ENCODE results near the gene FAM184B.

The FAM184B gene

DNA sequence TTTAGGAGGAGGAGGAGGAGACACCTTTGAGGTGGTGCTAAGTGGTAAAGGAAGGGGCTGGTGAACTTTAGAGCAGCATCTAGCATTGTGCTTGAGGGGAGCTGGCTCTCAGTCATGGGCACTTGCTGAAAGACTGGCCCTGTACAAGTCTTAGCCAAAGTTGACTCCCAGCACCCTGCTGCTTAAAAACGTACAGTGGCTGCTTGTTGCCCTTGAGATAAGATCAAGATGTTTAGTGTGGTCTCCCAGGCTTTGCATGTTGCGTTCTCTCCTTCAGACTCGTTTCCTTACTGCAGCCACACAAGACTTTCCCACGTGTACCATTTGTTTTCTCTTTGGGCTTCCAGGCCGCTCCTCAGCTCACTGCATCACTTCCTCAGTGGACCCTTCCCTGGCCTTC lies 165.1 kb downstream of the FAM184B start:
- peaks cover 74% of the 10 kb centered on the region for H3K79me2 ChIP-seq (ENCODE audit: insufficient read depth, low read length)
- no peak overlapping the region for H2AFZ ChIP-seq (ENCODE audit: low read length)
- peak overlapping the region; percentile 69 for H3K9ac ChIP-seq (ENCODE audit: low read depth, low read length, poor library complexity, severe bottlenecking)
- no peaks in the 10 kb centered on the region for H3F3A ChIP-seq (ENCODE audit: low read depth)
- peaks cover 57% of the 10 kb centered on the region for H4K20me1 ChIP-seq (ENCODE audit: insufficient read depth, low read length, poor library complexity, severe bottlenecking)
- H3K4me1 ChIP-seq (ENCODE audit: insufficient read depth, low read length, poor library complexity, severe bottlenecking), result peaks cover 46% of the 10 kb centered on the region
- peaks cover 17% of the 10 kb centered on the region for H3K36me3 ChIP-seq (ENCODE audit: insufficient read depth, low read length)
- no peaks in the 10 kb centered on the region for H3K9me2 ChIP-seq (replicated peaks; ENCODE audit: low read depth, low read length)
- TF ChIP-seq, protein P1, sequence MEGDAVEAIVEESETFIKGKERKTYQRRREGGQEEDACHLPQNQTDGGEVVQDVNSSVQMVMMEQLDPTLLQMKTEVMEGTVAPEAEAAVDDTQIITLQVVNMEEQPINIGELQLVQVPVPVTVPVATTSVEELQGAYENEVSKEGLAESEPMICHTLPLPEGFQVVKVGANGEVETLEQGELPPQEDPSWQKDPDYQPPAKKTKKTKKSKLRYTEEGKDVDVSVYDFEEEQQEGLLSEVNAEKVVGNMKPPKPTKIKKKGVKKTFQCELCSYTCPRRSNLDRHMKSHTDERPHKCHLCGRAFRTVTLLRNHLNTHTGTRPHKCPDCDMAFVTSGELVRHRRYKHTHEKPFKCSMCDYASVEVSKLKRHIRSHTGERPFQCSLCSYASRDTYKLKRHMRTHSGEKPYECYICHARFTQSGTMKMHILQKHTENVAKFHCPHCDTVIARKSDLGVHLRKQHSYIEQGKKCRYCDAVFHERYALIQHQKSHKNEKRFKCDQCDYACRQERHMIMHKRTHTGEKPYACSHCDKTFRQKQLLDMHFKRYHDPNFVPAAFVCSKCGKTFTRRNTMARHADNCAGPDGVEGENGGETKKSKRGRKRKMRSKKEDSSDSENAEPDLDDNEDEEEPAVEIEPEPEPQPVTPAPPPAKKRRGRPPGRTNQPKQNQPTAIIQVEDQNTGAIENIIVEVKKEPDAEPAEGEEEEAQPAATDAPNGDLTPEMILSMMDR (conservative IDR thresholded peaks at IDR 0.05; ENCODE audit: low read length), result no peak
- no peak for TF ChIP-seq EZH2phosphoT487 (IDR thresholded peaks at IDR 0.05; ENCODE audit: borderline replicate concordance)
- peak overlapping the region; percentile 94 for H3K4me2 ChIP-seq (ENCODE audit: low read depth, low read length, poor library complexity, severe bottlenecking)
- H3K27me3 ChIP-seq (ENCODE audit: insufficient read depth, low read length, poor library complexity, severe bottlenecking), result no peaks in the 10 kb centered on the region
- no peaks in the 10 kb centered on the region for H3K9me3 ChIP-seq (ENCODE audit: insufficient read depth, low read depth, low read length)
- H3K4me3 ChIP-seq (ENCODE audit: low read length, poor library complexity, severe bottlenecking), result peak overlapping the region; percentile 92

DNA sequence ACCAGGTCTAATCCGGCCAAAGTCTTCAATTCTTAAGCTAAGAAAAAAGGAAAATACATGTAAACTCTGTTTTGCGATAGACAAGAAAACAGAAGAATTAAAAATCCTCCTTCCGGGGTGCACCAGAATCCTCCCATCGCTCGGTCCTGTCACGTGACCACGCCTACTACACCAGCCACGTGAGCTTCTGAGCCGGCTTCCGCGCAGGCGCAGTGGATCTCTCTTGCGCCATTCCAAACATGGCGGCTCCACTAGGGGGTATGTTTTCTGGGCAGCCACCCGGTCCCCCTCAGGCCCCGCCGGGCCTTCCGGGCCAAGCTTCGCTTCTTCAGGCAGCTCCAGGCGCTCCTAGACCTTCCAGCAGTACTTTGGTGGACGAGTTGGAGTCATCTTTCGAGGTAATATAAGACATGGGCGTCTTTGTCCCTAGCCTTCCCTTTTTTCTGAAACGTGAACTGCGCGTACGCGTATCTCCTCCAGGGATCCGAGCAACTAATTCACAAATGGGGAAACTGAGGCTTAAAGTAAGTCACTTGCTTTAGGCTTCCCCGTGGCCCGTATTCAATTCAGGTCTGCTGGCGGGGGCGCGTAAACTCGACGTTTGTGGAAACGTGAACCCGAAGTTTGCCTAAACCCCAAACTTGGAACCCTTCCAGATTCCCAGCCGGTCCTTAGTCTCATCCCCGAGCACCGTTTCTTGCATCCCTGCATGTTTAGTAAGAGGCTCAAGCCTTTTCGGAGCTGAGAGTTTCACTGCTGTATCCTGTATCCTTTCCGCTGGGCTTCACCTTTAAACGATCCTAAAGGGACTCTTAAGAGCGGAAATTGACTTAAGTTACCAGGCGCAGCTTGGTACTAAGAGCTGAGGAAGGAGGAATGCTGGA lies 166.8 kb downstream of the FAM184B start, which contains the start of gene MED28:
TSS of gene MED28 (plus strand) at position 226 of the 884 bp plus-strand sequence. CDS start at position 240, 14 bp downstream.
- TF ChIP-seq, protein P1 (conservative IDR thresholded peaks at IDR 0.05; ENCODE audit: low read length), result no peak
- TF ChIP-seq EZH2phosphoT487 (IDR thresholded peaks at IDR 0.05; ENCODE audit: borderline replicate concordance), result no peak
- Histone ChIP-seq H3K27me3 (ENCODE audit: insufficient read depth, low read length, poor library complexity, severe bottlenecking) (no peaks in the 10 kb centered on the region), H3K9me3 (ENCODE audit: insufficient read depth, low read depth, low read length) (no peaks in the 10 kb centered on the region), H3K9ac (ENCODE audit: low read depth, low read length, poor library complexity, severe bottlenecking) (peak within 1 kb of the TSS; percentile 96), H3K9me2 (replicated peaks; ENCODE audit: low read depth, low read length) (no peaks in the 10 kb centered on the region), H2AFZ (ENCODE audit: low read length) (peak within 1 kb of the TSS; percentile 99), H3K4me2 (ENCODE audit: low read depth, low read length, poor library complexity, severe bottlenecking) (peak within 1 kb of the TSS; percentile 94), H3K4me1 (ENCODE audit: insufficient read depth, low read length, poor library complexity, severe bottlenecking) (peaks cover 43% of the 10 kb centered on the region), H3K79me2 (ENCODE audit: insufficient read depth, low read length) (peaks cover 58% of the 10 kb centered on the region), H3K4me3 (ENCODE audit: low read length, poor library complexity, severe bottlenecking) (peak within 1 kb of the TSS; percentile 92), H4K20me1 (ENCODE audit: insufficient read depth, low read length, poor library complexity, severe bottlenecking) (peaks cover 47% of the 10 kb centered on the region), H3K36me3 (ENCODE audit: insufficient read depth, low read length) (peaks cover 2% of the 10 kb centered on the region; the same call in 1 of the 2 replicates), H3F3A (ENCODE audit: low read depth) (no peaks in the 10 kb centered on the region)

DNA sequence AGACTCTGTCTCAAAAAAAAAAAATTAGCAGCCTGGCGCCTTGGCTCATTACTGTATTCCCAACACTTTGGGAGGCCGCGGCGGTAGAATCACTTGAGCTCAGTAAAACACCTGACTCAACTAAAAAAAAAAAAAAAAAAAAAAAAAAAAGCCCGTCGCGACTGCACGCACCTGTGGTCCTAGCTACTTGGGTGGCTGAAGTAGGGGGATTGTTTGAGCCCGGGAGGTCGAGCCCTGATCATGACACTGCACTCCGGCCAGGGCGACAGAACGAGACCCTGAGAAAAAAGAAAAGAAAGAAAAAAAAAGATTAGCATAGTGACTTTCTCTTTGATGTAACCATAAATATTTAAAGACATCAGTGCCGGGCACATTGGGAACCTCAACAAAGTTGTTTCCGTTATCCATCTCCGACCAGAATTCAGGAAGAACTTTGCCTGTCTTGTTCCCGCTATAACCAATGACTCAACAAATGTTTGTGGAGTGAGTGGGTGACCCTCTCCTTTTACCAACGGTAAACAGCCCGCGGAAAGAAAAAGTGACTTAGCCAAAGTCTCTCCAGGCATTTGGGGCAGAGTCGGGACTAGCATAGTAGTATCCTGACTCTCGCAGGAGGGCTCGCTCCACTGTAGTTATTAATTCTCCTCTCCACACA lies 167.5 kb downstream of the FAM184B start:
- peaks cover 39% of the 10 kb centered on the region for H4K20me1 ChIP-seq (ENCODE audit: insufficient read depth, low read length, poor library complexity, severe bottlenecking)
- H3K9ac ChIP-seq (ENCODE audit: low read depth, low read length, poor library complexity, severe bottlenecking), result peak overlapping the region; percentile 96
- peak overlapping the region; percentile 99 for H2AFZ ChIP-seq (ENCODE audit: low read length)
- no peaks in the 10 kb centered on the region for H3K27me3 ChIP-seq (ENCODE audit: insufficient read depth, low read length, poor library complexity, severe bottlenecking)
- no peak for TF ChIP-seq EZH2phosphoT487 (IDR thresholded peaks at IDR 0.05; ENCODE audit: borderline replicate concordance)
- TF ChIP-seq, protein P1 (conservative IDR thresholded peaks at IDR 0.05; ENCODE audit: low read length), result no peak
- no peaks in the 10 kb centered on the region for H3K9me2 ChIP-seq (replicated peaks; ENCODE audit: low read depth, low read length)
- H3K36me3 ChIP-seq (ENCODE audit: insufficient read depth, low read length), result no peaks in the 10 kb centered on the region
- H3K4me3 ChIP-seq (ENCODE audit: low read length, poor library complexity, severe bottlenecking), result peak overlapping the region; percentile 92
- no peaks in the 10 kb centered on the region for H3K9me3 ChIP-seq (ENCODE audit: insufficient read depth, low read depth, low read length)
- peaks cover 50% of the 10 kb centered on the region for H3K79me2 ChIP-seq (ENCODE audit: insufficient read depth, low read length)
- H3F3A ChIP-seq (ENCODE audit: low read depth), result no peaks in the 10 kb centered on the region
- H3K4me2 ChIP-seq (ENCODE audit: low read depth, low read length, poor library complexity, severe bottlenecking), result peak overlapping the region; percentile 94
- peaks cover 36% of the 10 kb centered on the region for H3K4me1 ChIP-seq (ENCODE audit: insufficient read depth, low read length, poor library complexity, severe bottlenecking)
